Nephron progenitor cell (in vitro differentiated cells): ENCODE results near the gene MAST4.

Experiments used
- DNase-seq: peaks from one replicate; pipeline ENCODE4 v3.0.0; 2021
- H3K27ac Mint-ChIP-seq: 2 replicates; pipeline ENCODE4 v1.8.0; 2021; ENCODE audit warnings: mild to moderate bottlenecking, moderate library complexity, mixed read lengths
- H3K27me3 Mint-ChIP-seq: 2 replicates; pipeline ENCODE4 v1.8.0; 2021; ENCODE audit warnings: mild to moderate bottlenecking, low read depth, mixed read lengths; ENCODE audit not compliant: poor library complexity
- H3K36me3 Mint-ChIP-seq: 2 replicates; pipeline ENCODE4 v1.8.0; 2021; ENCODE audit warnings: low read depth, mixed read lengths
- H3K4me1 Mint-ChIP-seq: 2 replicates; pipeline ENCODE4 v1.8.0; 2021; ENCODE audit warnings: mixed read lengths
- H3K4me3 Mint-ChIP-seq: 2 replicates; pipeline ENCODE4 v1.8.0; 2021; ENCODE audit warnings: mild to moderate bottlenecking, moderate library complexity, mixed read lengths
- H3K9me3 Mint-ChIP-seq: 2 replicates; pipeline ENCODE4 v1.8.0; 2021; ENCODE audit warnings: mild to moderate bottlenecking, moderate library complexity, mixed read lengths
- TF ChIP-seq, protein P1 (sequence below): fragments of 200-600 bp; sonication (generic); IDR thresholded peaks from 2 replicates; pipeline ENCODE4 v1.5.0; 2021; ENCODE audit warnings: antibody characterized with exemption

The MAST4 gene

DNA sequence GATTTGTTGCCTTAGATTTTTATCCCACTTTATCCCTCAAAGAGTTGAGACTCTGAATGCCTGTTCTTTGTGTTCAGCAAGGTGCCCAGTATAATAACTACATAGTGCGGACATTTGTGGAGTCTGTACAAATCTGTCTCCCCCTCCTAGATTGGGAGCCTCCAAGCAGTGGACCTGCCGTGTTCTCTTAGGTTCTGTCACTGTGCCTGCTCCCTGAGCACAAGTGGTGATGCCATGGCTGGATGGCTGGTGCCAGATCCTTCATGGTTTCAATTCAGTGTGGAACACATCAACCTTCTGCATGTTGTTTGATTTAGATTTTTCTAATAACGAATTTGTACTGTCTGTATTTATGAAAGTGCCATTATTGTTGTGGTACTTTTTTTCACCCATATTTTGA is 307.5 kb downstream of the MAST4 start:
- Mint-ChIP-seq H3K9me3 (no peaks in the 10 kb centered on the region), H3K4me1 (peaks cover 52% of the 10 kb centered on the region), H3K36me3 (no peaks in the 10 kb centered on the region), H3K27ac (peak overlapping the region; percentile 74), H3K4me3 (no peak overlapping the region), H3K27me3 (peaks cover 8% of the 10 kb centered on the region)
- TF ChIP-seq, protein P1, sequence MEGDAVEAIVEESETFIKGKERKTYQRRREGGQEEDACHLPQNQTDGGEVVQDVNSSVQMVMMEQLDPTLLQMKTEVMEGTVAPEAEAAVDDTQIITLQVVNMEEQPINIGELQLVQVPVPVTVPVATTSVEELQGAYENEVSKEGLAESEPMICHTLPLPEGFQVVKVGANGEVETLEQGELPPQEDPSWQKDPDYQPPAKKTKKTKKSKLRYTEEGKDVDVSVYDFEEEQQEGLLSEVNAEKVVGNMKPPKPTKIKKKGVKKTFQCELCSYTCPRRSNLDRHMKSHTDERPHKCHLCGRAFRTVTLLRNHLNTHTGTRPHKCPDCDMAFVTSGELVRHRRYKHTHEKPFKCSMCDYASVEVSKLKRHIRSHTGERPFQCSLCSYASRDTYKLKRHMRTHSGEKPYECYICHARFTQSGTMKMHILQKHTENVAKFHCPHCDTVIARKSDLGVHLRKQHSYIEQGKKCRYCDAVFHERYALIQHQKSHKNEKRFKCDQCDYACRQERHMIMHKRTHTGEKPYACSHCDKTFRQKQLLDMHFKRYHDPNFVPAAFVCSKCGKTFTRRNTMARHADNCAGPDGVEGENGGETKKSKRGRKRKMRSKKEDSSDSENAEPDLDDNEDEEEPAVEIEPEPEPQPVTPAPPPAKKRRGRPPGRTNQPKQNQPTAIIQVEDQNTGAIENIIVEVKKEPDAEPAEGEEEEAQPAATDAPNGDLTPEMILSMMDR = no peak
- no peak for DNase-seq

DNA sequence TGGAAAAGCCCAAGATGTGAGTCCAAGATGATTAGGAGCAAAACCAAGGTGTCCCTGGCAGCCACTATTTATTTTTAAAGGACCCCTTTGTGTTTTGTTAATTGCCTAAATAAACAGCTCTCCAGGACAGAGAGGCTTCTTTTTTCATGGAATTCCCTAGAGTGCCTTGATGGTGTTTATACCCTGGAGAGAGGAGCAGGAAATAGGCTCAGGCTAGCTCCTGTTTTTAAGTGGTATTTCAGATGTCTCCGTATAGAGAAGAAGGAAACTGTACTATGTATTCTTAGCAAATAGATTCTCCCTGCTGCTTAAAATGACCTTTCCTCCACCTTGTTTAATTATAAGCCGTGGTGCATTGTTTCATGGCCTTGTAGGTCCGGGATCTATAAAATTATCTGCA is 308.0 kb downstream of the MAST4 start:
- Mint-ChIP-seq H3K36me3 (no peaks in the 10 kb centered on the region), H3K4me3 (no peak overlapping the region), H3K9me3 (no peaks in the 10 kb centered on the region), H3K4me1 (peaks cover 52% of the 10 kb centered on the region), H3K27ac (peak overlapping the region; percentile 74), H3K27me3 (peaks cover 8% of the 10 kb centered on the region)
- TF ChIP-seq, protein P1 = no peak
- no peak for DNase-seq

DNA sequence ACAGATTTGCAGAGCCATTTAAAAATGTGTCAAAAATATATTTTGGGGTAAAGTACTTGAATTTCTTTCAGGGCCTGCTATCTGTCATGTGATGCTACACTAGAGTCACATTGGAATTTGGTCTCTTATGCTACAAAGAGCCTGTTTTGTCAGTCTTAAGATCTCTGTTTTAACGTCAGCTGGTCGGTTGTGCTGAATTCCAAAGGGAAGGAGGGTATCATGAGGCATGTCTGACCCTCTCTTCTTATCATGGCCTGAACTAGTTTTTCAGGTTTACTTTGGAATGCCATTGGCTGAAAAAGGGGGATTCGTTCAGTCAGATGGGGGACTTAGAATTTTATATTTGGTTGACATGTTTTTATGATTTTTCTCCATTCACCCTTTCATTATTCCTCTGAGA is 309.8 kb downstream of the MAST4 start:
- DNase-seq = no peak
- Mint-ChIP-seq H3K4me3 (no peak overlapping the region), H3K4me1 (peaks cover 47% of the 10 kb centered on the region), H3K27me3 (peaks cover 8% of the 10 kb centered on the region), H3K36me3 (no peaks in the 10 kb centered on the region), H3K9me3 (no peaks in the 10 kb centered on the region), H3K27ac (no peak overlapping the region)
- TF ChIP-seq, protein P1 = no peak

DNA sequence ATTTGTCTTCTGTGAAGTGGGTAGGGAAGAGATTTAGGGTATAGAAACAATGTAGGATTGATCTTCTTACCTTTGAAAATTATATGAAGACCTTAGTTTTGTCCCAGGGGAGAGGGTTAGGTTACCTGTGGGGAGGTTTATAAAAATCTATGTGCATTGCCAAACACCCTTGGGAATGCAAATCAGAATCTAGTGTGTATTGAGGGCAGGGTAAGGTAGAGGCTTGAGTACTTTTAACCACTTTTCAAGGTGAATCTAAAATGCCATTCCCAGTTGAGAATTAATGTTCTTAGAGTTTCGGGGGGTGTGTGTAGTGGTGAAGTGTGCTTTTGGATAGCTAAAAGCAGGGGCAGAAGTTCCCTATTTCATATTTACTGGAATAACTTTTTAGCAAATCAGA is 312.0 kb downstream of the MAST4 start:
- Mint-ChIP-seq H3K4me1 (peaks cover 47% of the 10 kb centered on the region), H3K27ac (no peak overlapping the region), H3K4me3 (no peak overlapping the region), H3K27me3 (peaks cover 8% of the 10 kb centered on the region), H3K9me3 (no peaks in the 10 kb centered on the region), H3K36me3 (no peaks in the 10 kb centered on the region)
- TF ChIP-seq, protein P1 = no peak
- no peak for DNase-seq

DNA sequence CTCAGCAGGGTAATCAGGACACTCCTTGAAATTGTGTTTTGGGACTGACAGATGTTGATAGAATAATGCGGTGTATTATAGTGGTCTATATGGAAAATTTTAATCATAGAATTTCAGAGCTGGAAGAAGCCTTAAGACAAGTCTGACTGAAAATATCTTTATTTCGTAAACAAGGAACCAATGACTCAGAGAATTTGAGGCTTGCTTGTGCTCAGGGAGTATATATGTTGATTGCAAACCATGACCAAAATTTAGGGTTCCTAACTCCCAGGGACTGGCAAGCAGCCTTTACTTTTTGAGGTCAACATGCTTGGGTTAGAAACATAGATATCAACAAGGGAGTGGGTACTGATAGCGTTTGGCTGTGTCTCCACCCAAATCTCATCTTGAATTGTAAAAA is 313.2 kb downstream of the MAST4 start:
- DNase-seq = no peak
- Mint-ChIP-seq H3K27ac (no peak overlapping the region), H3K4me1 (peaks cover 39% of the 10 kb centered on the region), H3K9me3 (no peaks in the 10 kb centered on the region), H3K36me3 (no peaks in the 10 kb centered on the region), H3K4me3 (no peak overlapping the region), H3K27me3 (peaks cover 4% of the 10 kb centered on the region)
- TF ChIP-seq, protein P1 = no peak

DNA sequence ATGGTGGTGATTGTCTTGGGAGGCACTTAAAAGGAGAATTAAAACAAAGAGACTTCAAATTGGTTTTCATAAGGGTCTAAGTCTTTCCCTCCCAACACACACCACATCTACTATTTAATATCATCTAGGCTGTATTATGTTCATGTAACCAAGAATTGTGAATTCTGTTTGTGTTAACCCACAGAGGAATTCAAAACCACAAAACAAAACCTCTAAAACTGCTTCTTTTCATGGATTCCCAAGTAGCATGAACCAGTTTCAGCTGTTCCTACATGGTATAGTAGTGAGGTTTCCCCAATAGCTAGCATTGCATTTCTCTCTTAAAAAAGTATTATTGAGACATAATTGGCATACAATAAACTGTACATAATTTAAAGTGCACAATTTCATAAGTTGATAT is 316.6 kb downstream of the MAST4 start:
- no peak for DNase-seq
- Mint-ChIP-seq H3K4me1 (peaks cover 12% of the 10 kb centered on the region), H3K36me3 (no peaks in the 10 kb centered on the region), H3K9me3 (no peaks in the 10 kb centered on the region), H3K4me3 (no peak overlapping the region), H3K27me3 (no peaks in the 10 kb centered on the region), H3K27ac (no peak overlapping the region)
- TF ChIP-seq, protein P1 = no peak
